H9 (cell line): ENCODE measurements around the gene MIER1. TPM values are rescaled to one million over a fixed set of nuclear protein-coding genes. Genes with fewer than 3 reads are reported as not detected.

Source experiments
- DNase-seq: peaks from one replicate; pipeline ENCODE4 v3.0.0-alpha.2; 2017
- H2AFZ ChIP-seq: one replicate; pipeline ENCODE4 v1.6.1; 2013; ENCODE audit warnings: mild to moderate bottlenecking, low read length, control low read depth, moderate library complexity
- H2AK5ac ChIP-seq: 2 replicates; pipeline ENCODE4 v1.6.1; 2013; ENCODE audit warnings: low read length, control low read depth, mixed read lengths; ENCODE audit not compliant: insufficient read length
- H2BK120ac ChIP-seq: one replicate; pipeline ENCODE4 v1.6.1; 2013; ENCODE audit warnings: low read depth, mild to moderate bottlenecking, low read length, control low read depth, inconsistent platforms; ENCODE audit not compliant: poor library complexity, severe bottlenecking
- H2BK12ac ChIP-seq: 2 replicates; pipeline ENCODE4 v1.6.1; 2013; ENCODE audit warnings: low read length, control low read depth, mixed read lengths, low read depth; ENCODE audit not compliant: insufficient read length
- H2BK15ac ChIP-seq: 2 replicates; pipeline ENCODE4 v1.6.1; 2013; ENCODE audit warnings: low read depth, low read length, control low read depth
- H2BK20ac ChIP-seq: one replicate; pipeline ENCODE4 v1.6.1; 2013; ENCODE audit warnings: low read depth, mild to moderate bottlenecking, low read length, control low read depth, inconsistent platforms; ENCODE audit not compliant: poor library complexity, severe bottlenecking
- H2BK5ac ChIP-seq: 2 replicates; pipeline ENCODE4 v1.6.1; 2013; ENCODE audit warnings: low read length, control low read depth, mixed read lengths; ENCODE audit not compliant: insufficient read length
- H3K14ac ChIP-seq: 2 replicates; pipeline ENCODE4 v1.6.1; 2013; ENCODE audit warnings: low read length, control low read depth; ENCODE audit not compliant: insufficient read depth
- H3K18ac ChIP-seq: 2 replicates; pipeline ENCODE4 v1.6.1; 2013; ENCODE audit warnings: low read depth, mild to moderate bottlenecking, mixed read lengths, low read length, control low read depth; ENCODE audit not compliant: insufficient read length
- H3K23ac ChIP-seq: 2 replicates; pipeline ENCODE4 v1.6.1; 2013; ENCODE audit warnings: low read length, control low read depth, mixed read lengths, low read depth; ENCODE audit not compliant: insufficient read length
- H3K23me2 ChIP-seq: 2 replicates; pipeline ENCODE4 v1.6.1; 2013; ENCODE audit warnings: low read depth, mild to moderate bottlenecking, mixed read lengths, low read length, control low read depth; ENCODE audit not compliant: insufficient read length, poor library complexity, severe bottlenecking
- H3K27ac ChIP-seq: 2 replicates; pipeline ENCODE4 v1.5.1; 2013; ENCODE audit warnings: low read length, control low read depth, mixed read lengths, low read depth; ENCODE audit not compliant: insufficient read length
- H3K27me3 ChIP-seq: 2 replicates; pipeline ENCODE4 v1.6.1; 2013; ENCODE audit warnings: low read length, control low read depth, inconsistent platforms; ENCODE audit not compliant: insufficient read depth
- H3K4ac ChIP-seq: 2 replicates; pipeline ENCODE4 v1.6.1; 2013; ENCODE audit warnings: low read depth, mild to moderate bottlenecking, control low read depth, inconsistent platforms, low read length, moderate library complexity
- H3K4me1 ChIP-seq: 2 replicates; pipeline ENCODE4 v1.6.1; 2013; ENCODE audit warnings: low read length, control low read depth, inconsistent platforms; ENCODE audit not compliant: insufficient read depth
- H3K4me2 ChIP-seq: 2 replicates; pipeline ENCODE4 v1.6.1; 2013; ENCODE audit warnings: low read length, control low read depth, mixed read lengths; ENCODE audit not compliant: insufficient read length, insufficient read depth
- H3K56ac ChIP-seq: 2 replicates; pipeline ENCODE4 v1.6.1; 2013; ENCODE audit warnings: low read depth, mild to moderate bottlenecking, mixed read lengths, low read length, control low read depth; ENCODE audit not compliant: insufficient read length
- H3K79me1 ChIP-seq: 2 replicates; pipeline ENCODE4 v1.6.1; 2013; ENCODE audit warnings: low read depth, mild to moderate bottlenecking, moderate library complexity, low read length, control low read depth, inconsistent platforms; ENCODE audit not compliant: insufficient read depth, poor library complexity, severe bottlenecking
- H3K79me2 ChIP-seq: 2 replicates; pipeline ENCODE4 v1.6.1; 2013; ENCODE audit warnings: low read length, control low read depth, inconsistent platforms; ENCODE audit not compliant: insufficient read depth
- H3K9ac ChIP-seq: 2 replicates; pipeline ENCODE4 v1.6.1; 2013; ENCODE audit warnings: low read length, control low read depth, mixed read lengths; ENCODE audit not compliant: insufficient read length; ENCODE audit errors: extremely low read depth
- H3K9me3 ChIP-seq: one replicate; pipeline ENCODE4 v1.6.1; 2013; ENCODE audit warnings: low read depth, low read length, inconsistent platforms; ENCODE audit not compliant: control insufficient read depth
- H3T11ph ChIP-seq: one replicate; pipeline ENCODE4 v1.6.1; 2013; ENCODE audit warnings: mild to moderate bottlenecking, low read length, control low read depth, inconsistent platforms
- H4K20me1 ChIP-seq: one replicate; pipeline ENCODE4 v1.6.1; 2013; ENCODE audit not compliant: control insufficient read depth, insufficient read length, insufficient read depth
- H4K5ac ChIP-seq: 2 replicates; pipeline ENCODE4 v1.6.1; 2013; ENCODE audit warnings: low read depth, mild to moderate bottlenecking, mixed read lengths, low read length, control low read depth; ENCODE audit not compliant: insufficient read length
- H4K8ac ChIP-seq: replicated peaks from 2 replicates; pipeline ENCODE4 v1.6.1; 2013; ENCODE audit warnings: low read length, control low read depth, mixed read lengths, low read depth; ENCODE audit not compliant: insufficient read length
- H4K91ac ChIP-seq: 2 replicates; pipeline ENCODE4 v1.6.1; 2013; ENCODE audit warnings: low read depth, mild to moderate bottlenecking, moderate library complexity, mixed read lengths, low read length, control low read depth; ENCODE audit not compliant: insufficient read length
- H3K27ac Mint-ChIP-seq, 3 experiments: 2 replicates in 2 of 3; 3 replicates in 1 of 3; pipeline ENCODE4 v1.8.0; 2020 to 2021; ENCODE audit warnings: mixed read lengths in 3 of 3, mild to moderate bottlenecking in 1 of 3, moderate library complexity in 1 of 3
- H3K27me3 Mint-ChIP-seq: 2 replicates; pipeline ENCODE4 v1.8.0; 2021; ENCODE audit warnings: low read depth, mild to moderate bottlenecking, moderate library complexity, mixed read lengths
- H3K36me3 Mint-ChIP-seq, 3 experiments: 2 replicates in 2 of 3; 3 replicates in 1 of 3; pipeline ENCODE4 v1.8.0; 2020 to 2021; ENCODE audit warnings: low read depth in 3 of 3, mixed read lengths in 3 of 3; ENCODE audit not compliant: insufficient read depth in 1 of 3
- H3K4me1 Mint-ChIP-seq, 2 experiments: 2 replicates each; pipeline ENCODE4 v1.8.0; 2020; ENCODE audit warnings: mixed read lengths in 2 of 2
- H3K4me3 Mint-ChIP-seq, 2 experiments: 2 replicates in 1 of 2; 3 replicates in 1 of 2; pipeline ENCODE4 v1.8.0; 2020 to 2021; ENCODE audit warnings: mild to moderate bottlenecking in 2 of 2, mixed read lengths in 2 of 2, moderate library complexity in 1 of 2
- H3K9me3 Mint-ChIP-seq, 2 experiments: 2 replicates in 1 of 2; 3 replicates in 1 of 2; pipeline ENCODE4 v1.8.0; 2020; ENCODE audit warnings: mild to moderate bottlenecking in 2 of 2, mixed read lengths in 2 of 2, moderate library complexity in 1 of 2
- CTCF ChIP-seq: fragments of 200-600 bp; sonication (generic); conservative IDR thresholded peaks from 3 replicates; pipeline ENCODE4 v1.8.0; 2021; ENCODE audit warnings: antibody characterized with exemption, mild to moderate bottlenecking
- WGBS: extraction: QIAGEN DNeasy Blood & Tissue Kit; methylation state at CpG from one replicate; pipeline ENCODE4 v1.1.7; 2013; ENCODE audit warnings: missing lambda C conversion rate, low lambda C conversion rate, mixed read lengths; ENCODE audit not compliant: insufficient read length; ENCODE audit errors: extremely low coverage; 5-methylcytosine and 5-hydroxymethylcytosine counted together
- total RNA-seq: library from RNA; stranded (reverse); gene quantifications from 2 replicates; pipeline ENCODE4 v1.2.1, GENCODE V29; 2021

Gene MIER1
- total RNA-seq, 1 experiment from 2014 or later = 28.5 TPM

GRCh38 chr1:66980745-66981367, 56.1 kb downstream of the MIER1 start:
- H3K4ac ChIP-seq = no peak overlapping the region
- no peak overlapping the region for H2BK5ac ChIP-seq
- H4K20me1 ChIP-seq = no peaks in the 10 kb centered on the region
- H3K27me3 ChIP-seq = no peaks in the 10 kb centered on the region
- H4K5ac ChIP-seq = no peak overlapping the region
- DNase-seq = no peak
- no peak overlapping the region for H3K9ac ChIP-seq
- no peak overlapping the region for H2AK5ac ChIP-seq
- no peak overlapping the region for H2BK20ac ChIP-seq
- H3K23ac ChIP-seq = no peak overlapping the region
- H3K23me2 ChIP-seq = no peaks in the 10 kb centered on the region
- no peak for TF ChIP-seq CTCF
- no peak overlapping the region for H4K8ac ChIP-seq
- H2BK12ac ChIP-seq = no peak overlapping the region
- no peak overlapping the region for H3K27ac Mint-ChIP-seq
- no peaks in the 10 kb centered on the region for H3K27me3 Mint-ChIP-seq
- H3K4me1 ChIP-seq = no peaks in the 10 kb centered on the region
- no peaks in the 10 kb centered on the region for H3K79me1 ChIP-seq
- H2BK15ac ChIP-seq = no peak overlapping the region
- no peak overlapping the region for H3K18ac ChIP-seq
- no peak overlapping the region for H2BK120ac ChIP-seq
- H3K56ac ChIP-seq = no peak overlapping the region
- H4K91ac ChIP-seq = no peak overlapping the region
- no peak overlapping the region for H3K4me3 Mint-ChIP-seq
- H3T11ph ChIP-seq = no peak overlapping the region
- no peaks in the 10 kb centered on the region for H3K4me1 Mint-ChIP-seq
- WGBS = no CpG with 5 or more reads among the region's 1 CpG
- H3K36me3 Mint-ChIP-seq = peaks cover 9 to 51% (median 46%) of the 10 kb centered on the region in 3 experiments; a peak in 5 of 7 replicates
- H2AFZ ChIP-seq = no peak overlapping the region
- H3K27ac ChIP-seq = no peak overlapping the region
- H3K79me2 ChIP-seq = no peaks in the 10 kb centered on the region
- H3K9me3 ChIP-seq = no peaks in the 10 kb centered on the region
- H3K4me2 ChIP-seq = no peak overlapping the region
- H3K14ac ChIP-seq = no peak overlapping the region
- no peaks in the 10 kb centered on the region for H3K9me3 Mint-ChIP-seq
